CD4-positive, alpha-beta memory T cell (primary cell): Measurements from ENCODE around the gene DIP2A. TPM values are rescaled to one million over a fixed set of nuclear protein-coding genes. Genes with fewer than 3 reads are reported as not detected.

Experiments
- CTCF ChIA-PET: fragments of 350-600 bp; sonication (Branson Sonifier 250); formaldehyde crosslinking; loops from one replicate; lab custom pipeline; 2021; ENCODE audit warnings: inconsistent platforms; ENCODE audit not compliant: partially characterized antibody; lab: Charles Lee
- POLR2A ChIA-PET: fragments of 350-600 bp; sonication (Branson Sonifier 250); formaldehyde crosslinking; loops from one replicate; lab custom pipeline; 2021; ENCODE audit not compliant: partially characterized antibody; lab: Charles Lee
- DNase-seq, 5 donors: peaks; one replicate each; pipeline versions ENCODE4 v3.0.0 to v3.0.0-alpha.2; 2020 to 2022; ENCODE audit warnings: mixed read lengths in 1 of 5
- H3K27ac ChIP-seq: one replicate; pipeline ENCODE4 v1.7.0; 2013; ENCODE audit warnings: low read depth, low read length
- H3K27me3 ChIP-seq: 2 replicates; pipeline ENCODE4 v1.7.0; 2013; ENCODE audit warnings: mild to moderate bottlenecking, low read length, moderate library complexity; ENCODE audit not compliant: insufficient read depth
- H3K36me3 ChIP-seq: 2 replicates; pipeline ENCODE4 v1.7.0; 2013; ENCODE audit warnings: mild to moderate bottlenecking, low read length, moderate library complexity; ENCODE audit not compliant: insufficient read depth
- H3K4me1 ChIP-seq: 2 replicates; pipeline ENCODE4 v1.7.0; 2013; ENCODE audit warnings: mild to moderate bottlenecking, low read length, moderate library complexity; ENCODE audit not compliant: insufficient read depth
- H3K4me3 ChIP-seq, 2 donors: one replicate each; pipeline ENCODE4 v1.7.0; 2013; ENCODE audit warnings: low read length in 2 of 2, mild to moderate bottlenecking in 1 of 2
- H3K9me3 ChIP-seq, 2 donors: one replicate each; pipeline ENCODE4 v1.7.0; 2013; ENCODE audit warnings: low read length in 2 of 2, control low read depth in 1 of 2; ENCODE audit not compliant: control insufficient read depth in 1 of 2
- H3K27ac Mint-ChIP-seq, 7 donors: one replicate each; pipeline ENCODE4 v1.8.0; 2020 to 2021; ENCODE audit warnings: mixed read lengths in 7 of 7, mild to moderate bottlenecking in 6 of 7, inconsistent platforms in 3 of 7, moderate library complexity in 3 of 7
- H3K27me3 Mint-ChIP-seq, 2 donors: one replicate each; pipeline ENCODE4 v1.8.0; 2020 to 2021; ENCODE audit warnings: mixed read lengths in 2 of 2
- H3K36me3 Mint-ChIP-seq, 2 donors: one replicate each; pipeline ENCODE4 v1.8.0; 2020 to 2021; ENCODE audit warnings: mixed read lengths in 2 of 2, inconsistent platforms in 1 of 2, mild to moderate bottlenecking in 1 of 2
- H3K4me1 Mint-ChIP-seq, 4 donors: one replicate each; pipeline ENCODE4 v1.8.0; 2020 to 2021; ENCODE audit warnings: mixed read lengths in 4 of 4, mild to moderate bottlenecking in 1 of 4
- H3K4me3 Mint-ChIP-seq, 8 donors: one replicate each; pipeline ENCODE4 v1.8.0; 2020 to 2021; ENCODE audit warnings: mixed read lengths in 8 of 8, mild to moderate bottlenecking in 7 of 8, moderate library complexity in 6 of 8, inconsistent platforms in 3 of 8
- H3K9me3 Mint-ChIP-seq, 8 donors: one replicate each; pipeline ENCODE4 v1.8.0; 2020 to 2021; ENCODE audit warnings: mixed read lengths in 8 of 8, mild to moderate bottlenecking in 5 of 8, inconsistent platforms in 3 of 8, moderate library complexity in 1 of 8
- intact Hi-C: fragments of 100-400 bp; cut with micrococcal nuclease; formaldehyde crosslinking; loops from one replicate; pipeline ENCODE4 v1.15.1; 2023
- polyA plus RNA-seq, 2 donors: library from polyadenylated mRNA; unstranded; fragments of 300-500 nt; fragmentation: Illumina TruSeq; gene quantifications; one replicate each; pipeline ENCODE4 v1.2.3, GENCODE V29; 2021
- total RNA-seq, 2 experiments: library from RNA; stranded (reverse); gene quantifications; one replicate each; pipeline ENCODE4 v1.2.3, GENCODE V29; 2021

DIP2A gene
- total and polyA plus RNA-seq, 4 experiments from 2014 or later: 14.1 to 95.9 (median 56.2) TPM

DNA sequence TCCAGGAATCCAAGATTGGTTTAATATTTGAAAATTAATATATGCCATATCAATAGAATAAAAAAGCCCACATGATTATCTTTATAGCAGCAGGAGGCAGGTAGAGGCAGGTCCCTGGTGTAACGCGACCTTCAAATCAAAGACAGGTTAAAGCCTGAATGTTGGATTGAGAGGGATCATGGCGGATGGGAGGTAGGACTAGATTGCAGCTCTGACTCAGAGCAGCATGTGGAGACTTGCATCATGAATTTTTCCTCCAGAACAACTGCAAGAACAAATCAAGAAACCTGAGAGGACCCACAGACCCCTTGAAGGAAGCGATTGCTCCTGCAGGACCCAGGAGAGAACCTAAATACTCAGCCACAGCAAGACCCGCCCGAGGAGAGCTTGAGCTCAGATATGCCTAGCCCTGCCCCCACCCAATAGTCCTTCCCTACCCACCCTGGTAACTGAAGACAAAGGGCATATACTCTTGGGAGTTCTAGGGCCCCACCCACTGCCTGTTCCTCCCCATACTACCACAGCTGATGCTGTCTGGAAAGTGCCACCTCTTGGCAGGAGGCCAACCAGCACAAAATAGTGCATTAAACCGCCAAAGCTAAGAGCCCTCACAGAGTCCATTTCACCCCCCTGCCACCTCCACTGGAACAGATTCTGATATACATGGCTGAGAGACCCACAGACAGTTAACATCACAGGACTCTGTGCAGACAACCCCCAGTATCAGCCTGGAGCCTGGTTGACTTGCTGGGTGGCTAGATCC is 126.7 kb downstream of the DIP2A start:
- Mint-ChIP-seq H3K4me3 (peak overlapping the region in 1 of 8 donors; percentile 50), H3K4me1 (peaks cover 8 to 34% (median 16%) of the 10 kb centered on the region in 4 donors), H3K9me3 (peaks cover 0 to 72% (median 55%) of the 10 kb centered on the region in 8 donors), H3K27me3 (no peaks in the 10 kb centered on the region), H3K27ac (peak overlapping the region in 1 of 7 donors; percentile 70), H3K36me3 (peaks cover 32 to 52% of the 10 kb centered on the region in 2 donors)
- ChIA-PET POLR2A (interaction anchor here (1.2 kb wide), 1 partner anchor 50 kb away, joined by 3 read pairs; the partner anchor contains the start of gene PRMT2), CTCF (no interaction called here)
- H3K27me3 ChIP-seq: no peaks in the 10 kb centered on the region
- no peak for DNase-seq
- no peak overlapping the region for H3K27ac ChIP-seq
- H3K4me1 ChIP-seq: no peaks in the 10 kb centered on the region
- H3K9me3 ChIP-seq: no peaks in the 10 kb centered on the region
- H3K4me3 ChIP-seq: no peak overlapping the region
- intact Hi-C loops: no loop called here
- no peaks in the 10 kb centered on the region for H3K36me3 ChIP-seq

GRCh38 chr21:46594276-46594675 is 135.6 kb downstream of the DIP2A start:
- POLR2A ChIA-PET: no interaction called here

GRCh38 chr21:46596201-46596600 is 137.5 kb downstream of the DIP2A start:
- Mint-ChIP-seq H3K4me1 (peaks cover 3 to 13% (median 8%) of the 10 kb centered on the region in 4 donors), H3K27me3 (no peaks in the 10 kb centered on the region), H3K9me3 (peaks cover 2 to 39% (median 25%) of the 10 kb centered on the region in 8 donors), H3K27ac (peak overlapping the region in 1 of 7 donors; percentile 70), H3K36me3 (peaks cover 0 to 13% of the 10 kb centered on the region in 2 donors), H3K4me3 (no peak overlapping the region)
- H3K27me3 ChIP-seq: no peaks in the 10 kb centered on the region
- H3K4me1 ChIP-seq: peaks cover 4% of the 10 kb centered on the region
- CTCF ChIA-PET: no interaction called here
- no peaks in the 10 kb centered on the region for H3K36me3 ChIP-seq
- POLR2A ChIA-PET: no interaction called here
- no peaks in the 10 kb centered on the region for H3K9me3 ChIP-seq
- no peak overlapping the region for H3K4me3 ChIP-seq
- intact Hi-C loops: no loop called here
- no peak for DNase-seq
- H3K27ac ChIP-seq: no peak overlapping the region

More at GRCh38 chr21:46594276-46594675, 135.6 kb downstream of the DIP2A start:
- Mint-ChIP-seq H3K4me3 (no peak overlapping the region), H3K27me3 (no peaks in the 10 kb centered on the region), H3K27ac (no peak overlapping the region), H3K9me3 (peaks cover 2 to 58% (median 42%) of the 10 kb centered on the region in 8 donors), H3K4me1 (peaks cover 1 to 6% (median 4%) of the 10 kb centered on the region in 4 donors), H3K36me3 (peaks cover 10 to 25% of the 10 kb centered on the region in 2 donors)
- H3K27ac ChIP-seq: no peak overlapping the region
- H3K4me3 ChIP-seq: no peak overlapping the region
- H3K4me1 ChIP-seq: peaks cover 4% of the 10 kb centered on the region
- DNase-seq: no peak
- H3K9me3 ChIP-seq: no peaks in the 10 kb centered on the region
- CTCF ChIA-PET: no interaction called here
- no peaks in the 10 kb centered on the region for H3K36me3 ChIP-seq
- intact Hi-C loops: no loop called here
- H3K27me3 ChIP-seq: no peaks in the 10 kb centered on the region

DNA sequence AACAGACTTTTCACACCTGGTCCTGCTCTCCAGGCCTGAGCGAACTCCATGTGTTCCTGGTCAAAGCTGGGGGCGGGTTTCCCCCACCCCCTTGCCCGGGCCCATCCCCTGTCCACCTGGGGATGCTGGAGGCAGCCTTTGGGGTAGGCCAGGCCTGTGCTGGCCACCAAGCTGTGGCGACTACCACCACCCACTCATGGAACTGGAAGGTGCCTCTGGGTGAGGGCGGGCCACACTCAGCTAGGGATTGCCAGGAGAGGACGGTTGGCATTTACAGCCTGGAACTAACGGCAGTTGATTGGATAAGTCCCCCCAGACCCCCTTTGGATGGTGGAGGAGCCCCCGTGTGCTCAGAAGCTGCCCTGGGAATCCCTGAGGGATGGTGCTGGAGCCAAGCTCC is 138.3 kb downstream of the DIP2A start:
- intact Hi-C loops: no loop called here
- POLR2A ChIA-PET: interaction anchor here (1.3 kb wide), 1 partner anchor 9 kb away, joined by 4 read pairs; no protein-coding TSS in a partner anchor
- peaks cover 3 to 14% (median 8%) of the 10 kb centered on the region in 4 donors for H3K4me1 Mint-ChIP-seq
- DNase-seq: no peak
- Histone ChIP-seq H3K27me3 (no peaks in the 10 kb centered on the region), H3K4me3 (no peak overlapping the region), H3K36me3 (no peaks in the 10 kb centered on the region), H3K4me1 (peaks cover 4% of the 10 kb centered on the region), H3K9me3 (no peaks in the 10 kb centered on the region), H3K27ac (no peak overlapping the region)
- no peaks in the 10 kb centered on the region for H3K27me3 Mint-ChIP-seq
- no peak overlapping the region for H3K4me3 Mint-ChIP-seq
- peaks cover 2 to 31% (median 18%) of the 10 kb centered on the region in 8 donors for H3K9me3 Mint-ChIP-seq
- H3K36me3 Mint-ChIP-seq: peaks cover 0 to 13% of the 10 kb centered on the region in 2 donors
- CTCF ChIA-PET: no interaction called here
- H3K27ac Mint-ChIP-seq: no peak overlapping the region

GRCh38 chr21:46597896-46598343 is 139.2 kb downstream of the DIP2A start:
- Mint-ChIP-seq H3K36me3 (peaks cover 0 to 11% of the 10 kb centered on the region in 2 donors), H3K4me3 (no peak overlapping the region), H3K27ac (no peak overlapping the region), H3K4me1 (peaks cover 3 to 20% (median 12%) of the 10 kb centered on the region in 4 donors), H3K9me3 (peaks cover 2 to 26% (median 14%) of the 10 kb centered on the region in 8 donors), H3K27me3 (no peaks in the 10 kb centered on the region)
- Histone ChIP-seq H3K9me3 (no peaks in the 10 kb centered on the region), H3K4me3 (no peak overlapping the region), H3K36me3 (no peaks in the 10 kb centered on the region), H3K27me3 (no peaks in the 10 kb centered on the region), H3K4me1 (peaks cover 4% of the 10 kb centered on the region), H3K27ac (no peak overlapping the region)
- DNase-seq: no peak
- intact Hi-C loops: no loop called here
- CTCF ChIA-PET: no interaction called here
- POLR2A ChIA-PET: interaction anchor here (1.3 kb wide), 1 partner anchor 8 kb away, joined by 4 read pairs; no protein-coding TSS in a partner anchor

GRCh38 chr21:46598581-46599572 is 140.2 kb downstream of the DIP2A start:
- Mint-ChIP-seq H3K4me1 (peaks cover 3 to 20% (median 12%) of the 10 kb centered on the region in 4 donors), H3K36me3 (peaks cover 0 to 3% of the 10 kb centered on the region in 2 donors), H3K27me3 (no peaks in the 10 kb centered on the region), H3K9me3 (peaks cover 0 to 17% (median 5%) of the 10 kb centered on the region in 8 donors), H3K27ac (no peak overlapping the region), H3K4me3 (no peak overlapping the region)
- intact Hi-C loops: no loop called here
- POLR2A ChIA-PET: no interaction called here
- H3K36me3 ChIP-seq: no peaks in the 10 kb centered on the region
- no peak for DNase-seq
- H3K27ac ChIP-seq: no peak overlapping the region
- CTCF ChIA-PET: no interaction called here
- H3K4me1 ChIP-seq: peaks cover 4% of the 10 kb centered on the region
- H3K9me3 ChIP-seq: no peaks in the 10 kb centered on the region
- H3K4me3 ChIP-seq: no peak overlapping the region
- no peaks in the 10 kb centered on the region for H3K27me3 ChIP-seq
